HCT116 (cell line): ENCODE measurements around the gene DCAF10. TPM values are rescaled to one million over a fixed set of nuclear protein-coding genes. Genes with fewer than 3 reads are reported as not detected.

ENCODE experiments used
- ATAC-seq: fragments of 200-7000 bp; cut with Tn5 transposase; 2 replicates; pipeline ENCODE4 v1.9.1; 2020; ENCODE audit warnings: mild to moderate bottlenecking, moderate library complexity
- BruUV-seq: library from RNA; stranded (reverse); fragments of 400-500 nt; replicated peaks from 2 replicates; lab custom pipeline; 2021; lab: Mats Ljungman, UMichigan
- CTCF ChIA-PET: fragments of 300-600 bp; sonication (Branson Sonifier 250); formaldehyde crosslinking; loops from one replicate; lab custom pipeline; 2021; ENCODE audit warnings: antibody characterized with exemption; lab: Charles Lee
- POLR2A ChIA-PET: fragments of 300-600, 350-600 bp; sonication (Branson Sonifier 250); formaldehyde crosslinking; loops from one replicate; lab custom pipeline; 2021; ENCODE audit warnings: antibody characterized with exemption; lab: Charles Lee
- RAD21 ChIA-PET, 2 experiments: fragments of 300-600 bp; sonication (Branson Sonifier 250); formaldehyde crosslinking; loops; one replicate each; lab custom pipeline; 2023; ENCODE audit warnings: low total read pairs in 2 of 2; ENCODE audit not compliant: uncharacterized antibody in 2 of 2, unreplicated experiment in 2 of 2, low non-redundant PET in 1 of 2; lab: Charles Lee
- DNase-seq: peaks from one replicate; pipeline ENCODE4 v3.0.0-alpha.2; 2010; ENCODE audit warnings: low read depth, low spot score
- H2AFZ ChIP-seq: fragments of 200-600 bp; shearing (Covaris generic), sonication (generic); 2 replicates; pipeline ENCODE4 v1.6.1; 2017; ENCODE audit warnings: low read depth, mixed run types, mixed read lengths, antibody characterized with exemption, low read length; ENCODE audit not compliant: poor library complexity, severe bottlenecking
- H3K27ac ChIP-seq: 2 replicates; pipeline ENCODE4 v1.5.1; 2012; ENCODE audit warnings: low read depth, low read length
- H3K27me3 ChIP-seq: fragments of 200-600 bp; sonication (generic); 2 replicates; pipeline ENCODE4 v1.6.1; 2016; ENCODE audit warnings: mixed run types, low read length, mixed read lengths; ENCODE audit not compliant: insufficient read depth
- H3K36me3 ChIP-seq, 2 experiments: fragments of 200-500 bp in 1 of 2; fragments of 200-600 bp in 1 of 2; sonication (Bioruptor generic) in 1 of 2; sonication (generic) in 1 of 2; 2 replicates each; pipeline versions ENCODE4 v1.5.1 to v1.6.1; 2014 to 2016; ENCODE audit warnings: low read length in 2 of 2, inconsistent platforms in 1 of 2, mixed read lengths in 1 of 2, mixed run types in 1 of 2; ENCODE audit not compliant: insufficient read depth in 2 of 2, control insufficient read depth in 1 of 2
- H3K4me1 ChIP-seq, 2 experiments: fragments of 200-600 bp in 1 of 2; sonication (generic) in 1 of 2; 2 replicates each; pipeline versions ENCODE4 v1.5.1 to v1.6.1; 2012 to 2017; ENCODE audit warnings: low read length in 2 of 2, inconsistent platforms in 1 of 2, mild to moderate bottlenecking in 1 of 2, mixed read lengths in 1 of 2, mixed run types in 1 of 2, moderate library complexity in 1 of 2; ENCODE audit not compliant: insufficient read depth in 2 of 2, control insufficient read depth in 1 of 2
- H3K4me2 ChIP-seq: fragments of 200-600 bp; sonication (generic); 2 replicates; pipeline ENCODE4 v1.6.1; 2017; ENCODE audit warnings: mixed run types, low read length, mixed read lengths
- H3K4me3 ChIP-seq, 2 experiments: fragments of 200-600 bp in 1 of 2; sonication (generic) in 1 of 2; replicated peaks in 1 of 2; 2 replicates each; pipeline ENCODE4 v1.5.1; 2011 to 2016; ENCODE audit warnings: low read length in 2 of 2, control low read depth in 1 of 2, low read depth in 1 of 2, mild to moderate bottlenecking in 1 of 2, mixed read lengths in 1 of 2, mixed run types in 1 of 2
- H3K79me2 ChIP-seq: fragments of 200-600 bp; sonication (generic); 2 replicates; pipeline ENCODE4 v1.6.1; 2017; ENCODE audit warnings: mild to moderate bottlenecking, mixed run types, low read length, moderate library complexity, mixed read lengths; ENCODE audit not compliant: insufficient read depth
- H3K9ac ChIP-seq: fragments of 200-600 bp; sonication (generic); 2 replicates; pipeline ENCODE4 v1.6.1; 2016; ENCODE audit warnings: low read length, mixed read lengths
- H3K9me2 ChIP-seq: fragments of 200-600 bp; sonication (generic), shearing (Covaris generic); 2 replicates; pipeline ENCODE4 v1.6.1; 2017; ENCODE audit warnings: mixed run types, mild to moderate bottlenecking, moderate library complexity; ENCODE audit not compliant: insufficient read depth
- H3K9me3 ChIP-seq, 2 experiments: fragments of 200-500 bp in 1 of 2; fragments of 200-600 bp in 1 of 2; sonication (Bioruptor generic) in 1 of 2; sonication (generic) in 1 of 2; 2 replicates each; pipeline ENCODE4 v1.6.1; 2014 to 2017; ENCODE audit warnings: low read length in 2 of 2, mixed read lengths in 2 of 2, inconsistent platforms in 1 of 2, low read depth in 1 of 2, mild to moderate bottlenecking in 1 of 2, mixed run types in 1 of 2, moderate library complexity in 1 of 2; ENCODE audit not compliant: control insufficient read depth in 1 of 2, insufficient read depth in 1 of 2
- H4K20me1 ChIP-seq: fragments of 200-600 bp; sonication (generic), shearing (Covaris generic); 2 replicates; pipeline ENCODE4 v1.6.1; 2017; ENCODE audit warnings: mixed run types, mild to moderate bottlenecking, moderate library complexity; ENCODE audit not compliant: insufficient read depth
- CBX3 ChIP-seq: IDR thresholded peaks from 2 replicates; pipeline ENCODE4 v1.6.1; 2012; ENCODE audit warnings: low read depth
- CEBPB ChIP-seq: IDR thresholded peaks from 2 replicates; pipeline ENCODE4 v1.6.1; 2012; ENCODE audit warnings: low read depth
- EGR1 ChIP-seq: IDR thresholded peaks from 2 replicates; pipeline ENCODE4 v1.6.1; 2012; ENCODE audit warnings: low read depth
- FOSL1 ChIP-seq: IDR thresholded peaks from 2 replicates; pipeline ENCODE4 v1.6.1; 2012; ENCODE audit warnings: low read depth
- JUND ChIP-seq: IDR thresholded peaks from 2 replicates; pipeline ENCODE4 v1.6.1; 2012
- RAD21 ChIP-seq: IDR thresholded peaks from 2 replicates; pipeline ENCODE4 v1.6.1; 2012; ENCODE audit warnings: low read depth, mild to moderate bottlenecking
- REST ChIP-seq: IDR thresholded peaks from 2 replicates; pipeline ENCODE4 v1.6.1; 2012; ENCODE audit warnings: low read depth
- SIN3A ChIP-seq: IDR thresholded peaks from 2 replicates; pipeline ENCODE4 v1.6.1; 2012; ENCODE audit warnings: low read depth
- YY1 ChIP-seq: IDR thresholded peaks from 2 replicates; pipeline ENCODE4 v1.6.1; 2011; ENCODE audit warnings: low read length, low read depth, moderate library complexity, mild to moderate bottlenecking; ENCODE audit not compliant: insufficient replicate concordance; ENCODE audit errors: extremely low read depth
- ZFX ChIP-seq: fragments of 450-650 bp; IDR thresholded peaks from 2 replicates; pipeline ENCODE4 v1.6.1; 2017
- intact Hi-C: fragments of 100-400 bp; cut with micrococcal nuclease; formaldehyde crosslinking; loops from 2 replicates; pipeline ENCODE4 v1.10.0; 2022
- total RNA-seq: library from RNA; stranded (reverse); gene quantifications from one replicate; pipeline ENCODE4 v1.2.1, GENCODE V29; 2021; ENCODE audit not compliant: unreplicated experiment
- TF ChIP-seq, protein P1 (sequence below): IDR thresholded peaks from 2 replicates; pipeline ENCODE4 v1.6.1; 2012
- TF ChIP-seq, protein P2 (sequence below): IDR thresholded peaks from 2 replicates; pipeline ENCODE4 v1.6.1; 2012

Gene DCAF10
- total RNA-seq, 1 experiment from 2014 or later = 20.6 TPM

GRCh38 chr9:37908698-37909186, 108.1 kb downstream of the DCAF10 start:
- no peaks in the 10 kb centered on the region for H3K27me3 ChIP-seq
- intact Hi-C loops = no loop called here
- no peak overlapping the region for H3K27ac ChIP-seq
- H2AFZ ChIP-seq = no peak overlapping the region
- DNase-seq (no peak), ATAC-seq (no peak)
- no peak overlapping the region for H3K9ac ChIP-seq
- RAD21 ChIA-PET = no interaction called here
- POLR2A ChIA-PET = interaction anchor here (0.6 kb wide), 1 partner anchor 8 kb away, joined by 3 read pairs; no protein-coding TSS in a partner anchor
- no peak overlapping the region for H3K4me2 ChIP-seq
- no peaks in the 10 kb centered on the region for H3K9me2 ChIP-seq
- no peaks in the 10 kb centered on the region for H4K20me1 ChIP-seq
- no peaks in the 10 kb centered on the region for H3K36me3 ChIP-seq
- no peak overlapping the region for H3K4me3 ChIP-seq
- H3K4me1 ChIP-seq = peaks cover 4 to 10% of the 10 kb centered on the region in 2 experiments; a peak in 2 of 4 replicates
- H3K79me2 ChIP-seq = no peaks in the 10 kb centered on the region; the same call in 1 of the 2 replicates
- H3K9me3 ChIP-seq = no peaks in the 10 kb centered on the region
- no peak for TF ChIP-seq CEBPB
- TF ChIP-seq YY1 = no peak
- TF ChIP-seq ZFX = no peak
- no peak for TF ChIP-seq SIN3A
- TF ChIP-seq REST = no peak
- TF ChIP-seq, protein P1, sequence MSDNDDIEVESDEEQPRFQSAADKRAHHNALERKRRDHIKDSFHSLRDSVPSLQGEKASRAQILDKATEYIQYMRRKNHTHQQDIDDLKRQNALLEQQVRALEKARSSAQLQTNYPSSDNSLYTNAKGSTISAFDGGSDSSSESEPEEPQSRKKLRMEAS = no peak
- no peak for TF ChIP-seq CBX3
- TF ChIP-seq EGR1 = no peak
- no peak for TF ChIP-seq RAD21
- TF ChIP-seq JUND = no peak
- TF ChIP-seq, protein P2, sequence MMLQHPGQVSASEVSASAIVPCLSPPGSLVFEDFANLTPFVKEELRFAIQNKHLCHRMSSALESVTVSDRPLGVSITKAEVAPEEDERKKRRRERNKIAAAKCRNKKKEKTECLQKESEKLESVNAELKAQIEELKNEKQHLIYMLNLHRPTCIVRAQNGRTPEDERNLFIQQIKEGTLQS = no peak
- no peak for TF ChIP-seq FOSL1
- BruUV-seq = no TSS peak
- CTCF ChIA-PET = no interaction called here
